ENCODE measurements around the gene POFUT1.
A peak's percentile ranks its signal among the peaks of the same experiment; 100 is the strongest.

- peak in 1 of 2 donors; percentile 68 for TF ChIP-seq POLR2A (IDR thresholded peaks at IDR 0.05)
- peak in 4 of 5 experiments; percentile 8 to 56 (median 24) for TF ChIP-seq CTCF (IDR thresholded peaks at IDR 0.05)
Observed at GRCh38 chr20:32207626-32208498, at the start of gene POFUT1, which contains the start of gene PLAGL2.
